HepG2 (cell line): Measurements from ENCODE around the gene SRGAP3.

ENCODE experiments used
- RXRA ChIP-seq: sonication (generic); formaldehyde crosslinking; IDR thresholded peaks from 2 replicates; pipeline ENCODE4 v1.5.1; 2020; ENCODE audit warnings: missing genetic modification reagents
- ZNF614 ChIP-seq: IDR thresholded peaks from 2 replicates; pipeline ENCODE4 v1.6.1; 2018; ENCODE audit warnings: missing biosample characterization, missing genetic modification reagents, inconsistent platforms, borderline replicate concordance
- ZNF775 ChIP-seq: sonication (generic); formaldehyde crosslinking; IDR thresholded peaks from 2 replicates; pipeline ENCODE4 v1.4.0; 2020; ENCODE audit warnings: missing genetic modification reagents, mild to moderate bottlenecking, moderate library complexity, borderline replicate concordance

DNA sequence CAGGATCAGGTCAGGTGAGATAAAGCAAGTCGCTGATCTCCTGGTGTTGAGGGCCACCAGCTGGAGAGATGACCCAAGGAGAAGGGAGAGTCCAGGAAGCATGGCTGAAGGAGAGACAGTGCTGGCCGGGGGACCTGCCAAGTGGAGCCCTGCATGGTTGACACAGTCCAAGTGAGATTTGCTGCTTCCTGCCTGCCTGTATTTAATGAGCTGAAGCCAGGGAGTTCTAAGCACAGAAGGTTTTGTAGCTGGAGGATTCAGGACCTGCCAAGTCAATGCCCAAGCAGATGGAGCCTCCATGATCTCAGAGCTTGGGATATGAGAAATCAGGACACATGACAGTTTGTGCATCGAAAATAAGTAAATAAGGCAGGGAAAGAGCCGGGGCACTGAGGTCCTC lies 125.6 kb downstream of the SRGAP3 start:
- TF ChIP-seq ZNF614 (CRISPR knock-in tag) (no peak), ZNF775 (CRISPR knock-in tag) (no peak), RXRA (CRISPR knock-in tag) (no peak)
